HepG2 (cell line): Measurements from ENCODE around the gene CHPF.

Experiments
- ATRX ChIP-seq: sonication (generic); formaldehyde crosslinking; IDR thresholded peaks from 2 replicates; pipeline ENCODE4 v1.4.0; 2020; ENCODE audit warnings: missing genetic modification reagents, borderline replicate concordance
- BCL6 ChIP-seq: IDR thresholded peaks from 2 replicates; pipeline ENCODE4 v1.6.1; 2016; ENCODE audit warnings: missing genetic modification reagents, missing compliant biosample characterization
- CEBPZ ChIP-seq: IDR thresholded peaks from 2 replicates; pipeline ENCODE4 v1.6.1; 2012; ENCODE audit warnings: low read length, improper control_type of control experiment
- CTCF ChIP-seq: sonication (generic); formaldehyde crosslinking; IDR thresholded peaks from 2 replicates; pipeline ENCODE4 v1.5.0; 2020; ENCODE audit warnings: mild to moderate bottlenecking, missing genetic modification reagents, moderate library complexity
- FOXA1 ChIP-seq, 2 experiments: fragments of 450-650 bp in 1 of 2; sonication (generic) in 1 of 2; formaldehyde crosslinking in 1 of 2; IDR thresholded peaks; 2 replicates each; pipeline versions ENCODE4 v1.4.0 to v1.6.1; 2016 to 2020; ENCODE audit warnings: missing genetic modification reagents in 1 of 2
- FOXM1 ChIP-seq: sonication (generic); formaldehyde crosslinking; IDR thresholded peaks from 2 replicates; pipeline ENCODE4 v1.5.0; 2020; ENCODE audit warnings: missing genetic modification reagents
- HCFC1 ChIP-seq: fragments of 150-350 bp; IDR thresholded peaks from 2 replicates; pipeline ENCODE4 v1.6.1; 2014; ENCODE audit warnings: low read depth, low read length
- POLR2A ChIP-seq, 2 experiments: IDR thresholded peaks; 2 replicates each; pipeline ENCODE4 v1.6.1; 2011; ENCODE audit warnings: low read depth in 2 of 2, low read length in 2 of 2, mild to moderate bottlenecking in 1 of 2, moderate library complexity in 1 of 2; ENCODE audit not compliant: insufficient read depth in 1 of 2
- PRPF4 ChIP-seq: fragments of 200-400 bp; formaldehyde crosslinking; IDR thresholded peaks from 2 replicates; pipeline ENCODE4 v1.6.1; 2016; ENCODE audit warnings: low read length, low read depth; ENCODE audit not compliant: poor library complexity, severe bottlenecking
- SMC3 ChIP-seq: IDR thresholded peaks from 2 replicates; pipeline ENCODE4 v1.6.1; 2011; ENCODE audit warnings: low read length, improper control_type of control experiment
- STAG1 ChIP-seq: sonication (generic); formaldehyde crosslinking; IDR thresholded peaks from 2 replicates; pipeline ENCODE4 v1.4.0; 2020; ENCODE audit warnings: missing genetic modification reagents
- ZNF512B ChIP-seq: sonication (generic); formaldehyde crosslinking; IDR thresholded peaks from 2 replicates; pipeline ENCODE4 v1.5.1; 2020; ENCODE audit warnings: missing genetic modification reagents, mild to moderate bottlenecking, borderline replicate concordance
- TF ChIP-seq, protein P1 (sequence below): sonication (generic); formaldehyde crosslinking; IDR thresholded peaks from 2 replicates; pipeline ENCODE4 v1.4.0; 2020; ENCODE audit warnings: missing genetic modification reagents, mild to moderate bottlenecking, borderline replicate concordance

- TF ChIP-seq STAG1 (CRISPR knock-in tag) (no peak), CEBPZ (no peak), ZNF512B (no peak), FOXM1 (no peak), HCFC1 (no peak), BCL6 (CRISPR knock-in tag) (no peak), PRPF4 (no peak), SMC3 (no peak), ATRX (CRISPR knock-in tag) (no peak), CTCF (CRISPR knock-in tag) (no peak), FOXA1 (IDR thresholded peaks at IDR 0.05) (no peak), FOXA1 (CRISPR knock-in tag; IDR thresholded peaks at IDR 0.05) (no peak), POLR2A (IDR thresholded peaks at IDR 0.05; ENCODE audit: insufficient read depth in 1 of 2, low read depth in 2 of 2, low read length in 2 of 2) (no peak)
- TF ChIP-seq, protein P1, sequence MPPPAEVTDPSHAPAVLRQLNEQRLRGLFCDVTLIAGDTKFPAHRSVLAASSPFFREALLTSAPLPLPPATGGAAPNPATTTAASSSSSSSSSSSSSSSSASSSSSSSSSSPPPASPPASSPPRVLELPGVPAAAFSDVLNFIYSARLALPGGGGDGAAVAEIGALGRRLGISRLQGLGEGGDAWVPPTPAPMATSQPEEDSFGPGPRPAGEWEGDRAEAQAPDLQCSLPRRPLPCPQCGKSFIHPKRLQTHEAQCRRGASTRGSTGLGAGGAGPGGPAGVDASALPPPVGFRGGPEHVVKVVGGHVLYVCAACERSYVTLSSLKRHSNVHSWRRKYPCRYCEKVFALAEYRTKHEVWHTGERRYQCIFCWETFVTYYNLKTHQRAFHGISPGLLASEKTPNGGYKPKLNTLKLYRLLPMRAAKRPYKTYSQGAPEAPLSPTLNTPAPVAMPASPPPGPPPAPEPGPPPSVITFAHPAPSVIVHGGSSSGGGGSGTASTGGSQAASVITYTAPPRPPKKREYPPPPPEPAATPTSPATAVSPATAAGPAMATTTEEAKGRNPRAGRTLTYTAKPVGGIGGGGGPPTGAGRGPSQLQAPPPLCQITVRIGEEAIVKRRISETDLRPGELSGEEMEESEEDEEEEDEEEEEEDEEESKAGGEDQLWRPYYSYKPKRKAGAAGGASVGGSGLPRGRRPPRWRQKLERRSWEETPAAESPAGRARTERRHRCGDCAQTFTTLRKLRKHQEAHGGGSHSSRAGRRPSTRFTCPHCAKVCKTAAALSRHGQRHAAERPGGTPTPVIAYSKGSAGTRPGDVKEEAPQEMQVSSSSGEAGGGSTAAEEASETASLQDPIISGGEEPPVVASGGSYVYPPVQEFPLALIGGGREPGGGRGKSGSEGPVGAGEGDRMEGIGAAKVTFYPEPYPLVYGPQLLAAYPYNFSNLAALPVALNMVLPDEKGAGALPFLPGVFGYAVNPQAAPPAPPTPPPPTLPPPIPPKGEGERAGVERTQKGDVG (CRISPR knock-in tag) = no peak
These were observed 4.4 kb downstream of the CHPF start for GRCh38 chr2:219538956-219539788.
